GM12874 (cell line): ENCODE data around the gene PRKCQ.

Source experiments
- TF ChIP-seq, protein P1 (sequence below): IDR thresholded peaks from 2 replicates; pipeline ENCODE4 v1.5.1; 2011; ENCODE audit warnings: low read depth, mild to moderate bottlenecking, control low read depth, low read length, moderate library complexity; ENCODE audit not compliant: insufficient read depth

Gene PRKCQ

DNA sequence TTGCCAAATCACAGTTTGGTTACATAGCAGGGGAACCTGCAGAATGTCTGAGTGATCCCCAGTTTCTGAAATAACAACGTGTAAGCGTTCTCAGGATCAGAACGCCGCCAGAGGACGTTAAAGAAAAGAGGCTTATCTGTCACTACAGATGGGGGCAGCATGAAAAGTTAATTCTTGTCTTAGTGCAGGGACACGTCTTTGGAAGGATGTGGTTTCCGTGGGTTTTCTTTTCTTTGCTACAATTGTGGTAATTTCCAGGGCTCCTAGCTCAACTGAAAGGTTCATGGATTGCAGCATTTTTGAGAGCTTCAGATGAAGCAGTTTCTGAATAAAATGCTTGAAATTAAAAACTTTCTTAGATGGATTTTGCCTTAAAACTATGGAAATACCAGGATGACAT is 106.6 kb downstream of the PRKCQ start:
- TF ChIP-seq, protein P1, sequence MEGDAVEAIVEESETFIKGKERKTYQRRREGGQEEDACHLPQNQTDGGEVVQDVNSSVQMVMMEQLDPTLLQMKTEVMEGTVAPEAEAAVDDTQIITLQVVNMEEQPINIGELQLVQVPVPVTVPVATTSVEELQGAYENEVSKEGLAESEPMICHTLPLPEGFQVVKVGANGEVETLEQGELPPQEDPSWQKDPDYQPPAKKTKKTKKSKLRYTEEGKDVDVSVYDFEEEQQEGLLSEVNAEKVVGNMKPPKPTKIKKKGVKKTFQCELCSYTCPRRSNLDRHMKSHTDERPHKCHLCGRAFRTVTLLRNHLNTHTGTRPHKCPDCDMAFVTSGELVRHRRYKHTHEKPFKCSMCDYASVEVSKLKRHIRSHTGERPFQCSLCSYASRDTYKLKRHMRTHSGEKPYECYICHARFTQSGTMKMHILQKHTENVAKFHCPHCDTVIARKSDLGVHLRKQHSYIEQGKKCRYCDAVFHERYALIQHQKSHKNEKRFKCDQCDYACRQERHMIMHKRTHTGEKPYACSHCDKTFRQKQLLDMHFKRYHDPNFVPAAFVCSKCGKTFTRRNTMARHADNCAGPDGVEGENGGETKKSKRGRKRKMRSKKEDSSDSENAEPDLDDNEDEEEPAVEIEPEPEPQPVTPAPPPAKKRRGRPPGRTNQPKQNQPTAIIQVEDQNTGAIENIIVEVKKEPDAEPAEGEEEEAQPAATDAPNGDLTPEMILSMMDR: no peak

DNA sequence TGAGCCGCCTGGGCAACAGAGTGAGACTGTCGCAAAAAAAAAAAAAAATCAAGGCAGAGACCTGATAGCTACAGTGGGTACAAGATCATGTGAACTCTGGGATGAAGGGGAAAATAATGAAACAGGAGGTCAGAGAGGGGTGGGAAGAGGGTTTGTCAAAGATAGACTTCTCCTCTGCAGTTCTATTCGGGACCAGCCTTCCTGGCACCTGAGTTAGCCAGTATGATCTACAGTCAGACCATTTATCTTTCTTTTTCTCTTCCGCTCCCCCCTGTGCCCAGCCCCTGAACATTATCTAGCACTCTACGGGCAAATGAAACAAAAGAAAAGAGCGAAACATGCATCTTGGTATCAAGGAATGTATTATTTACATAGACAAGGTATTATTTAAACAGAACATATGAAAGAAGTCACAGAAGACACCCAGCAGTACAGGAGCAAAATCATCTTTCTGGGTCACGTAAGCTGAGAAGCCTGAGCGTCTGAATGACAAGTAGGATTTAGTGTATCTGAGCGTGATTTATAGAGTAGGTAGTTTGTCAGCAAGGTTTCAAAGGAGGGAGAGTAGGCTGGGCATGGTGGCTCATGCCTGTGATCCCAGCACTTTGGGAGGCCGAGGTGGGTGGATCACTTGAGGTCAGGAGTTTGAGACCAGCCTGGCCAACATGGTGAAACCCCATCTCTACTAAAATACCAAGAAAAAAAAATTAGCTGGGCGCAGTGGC is 109.0 kb downstream of the PRKCQ start:
- TF ChIP-seq, protein P1: no peak

DNA sequence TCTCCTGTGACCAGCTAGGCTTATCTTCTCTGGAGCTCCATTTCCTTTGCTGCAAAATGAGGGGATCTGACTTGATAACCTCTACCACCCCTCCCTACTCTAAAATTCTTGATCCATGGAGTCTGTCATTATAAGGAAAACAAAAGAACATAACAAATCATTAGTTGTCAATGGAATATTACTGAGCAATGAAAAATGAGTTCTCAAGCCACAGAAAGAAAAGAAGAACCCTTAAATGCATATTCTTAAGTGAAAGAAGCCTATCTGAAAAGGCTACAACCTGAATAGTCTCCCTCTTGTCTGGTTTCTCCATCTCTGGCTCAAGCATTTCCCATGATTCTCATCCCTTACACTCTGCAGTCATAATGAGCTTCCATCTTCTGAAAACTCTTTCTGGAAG is 110.4 kb downstream of the PRKCQ start:
- TF ChIP-seq, protein P1: no peak

DNA sequence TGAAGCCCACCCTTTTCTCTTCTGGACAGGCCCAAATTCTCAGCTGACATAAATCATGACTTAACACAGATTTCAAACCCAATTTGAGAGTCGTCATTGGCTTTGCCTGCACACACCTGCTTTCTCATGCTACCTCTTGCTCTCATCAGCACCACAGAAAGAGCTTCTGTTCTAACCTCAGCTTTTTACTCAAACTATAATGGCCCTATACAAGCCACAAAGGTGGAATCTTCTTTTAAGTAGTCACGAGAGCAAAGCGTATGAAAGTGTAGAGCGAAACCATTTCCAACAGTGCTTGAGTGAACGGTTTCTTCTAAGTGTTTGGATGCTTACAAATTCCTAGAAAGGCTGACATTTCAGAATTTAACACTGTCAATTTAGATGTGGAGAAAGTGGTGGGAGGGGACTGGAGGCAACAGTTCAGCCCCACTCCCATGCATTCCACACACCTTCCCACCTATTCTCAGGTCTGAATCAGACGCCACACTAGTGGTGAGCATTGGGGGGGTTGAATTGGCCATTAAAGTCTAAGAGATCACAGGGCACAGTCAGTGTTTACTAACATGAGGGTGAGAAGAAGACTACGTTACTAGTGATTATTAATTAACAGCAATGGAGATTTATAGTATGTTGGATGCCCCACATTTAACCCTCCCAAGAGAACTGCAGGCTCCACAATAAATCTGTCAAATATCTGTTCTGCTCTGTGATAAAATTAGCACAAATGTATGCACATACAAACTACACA is 114.0 kb downstream of the PRKCQ start:
- TF ChIP-seq, protein P1: no peak

DNA sequence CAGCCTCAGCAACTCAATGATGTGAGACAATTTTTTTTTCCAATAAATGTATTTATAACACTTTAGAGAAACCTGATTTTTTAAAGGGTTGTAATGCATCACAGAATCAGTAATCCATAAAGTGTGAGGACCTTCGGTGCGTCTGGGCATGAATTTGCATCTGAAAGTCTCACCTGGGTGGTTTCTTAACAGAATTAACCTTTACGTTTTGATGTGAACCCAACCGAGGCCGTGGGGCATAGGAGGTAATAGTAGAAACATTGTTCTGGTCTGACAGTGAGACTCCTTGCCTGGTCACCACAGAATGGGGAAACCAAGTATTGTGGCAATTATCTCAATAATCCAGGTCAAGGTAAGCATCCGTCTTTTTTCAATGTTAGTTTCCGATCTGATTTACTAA is 114.6 kb downstream of the PRKCQ start:
- TF ChIP-seq, protein P1: no peak

DNA sequence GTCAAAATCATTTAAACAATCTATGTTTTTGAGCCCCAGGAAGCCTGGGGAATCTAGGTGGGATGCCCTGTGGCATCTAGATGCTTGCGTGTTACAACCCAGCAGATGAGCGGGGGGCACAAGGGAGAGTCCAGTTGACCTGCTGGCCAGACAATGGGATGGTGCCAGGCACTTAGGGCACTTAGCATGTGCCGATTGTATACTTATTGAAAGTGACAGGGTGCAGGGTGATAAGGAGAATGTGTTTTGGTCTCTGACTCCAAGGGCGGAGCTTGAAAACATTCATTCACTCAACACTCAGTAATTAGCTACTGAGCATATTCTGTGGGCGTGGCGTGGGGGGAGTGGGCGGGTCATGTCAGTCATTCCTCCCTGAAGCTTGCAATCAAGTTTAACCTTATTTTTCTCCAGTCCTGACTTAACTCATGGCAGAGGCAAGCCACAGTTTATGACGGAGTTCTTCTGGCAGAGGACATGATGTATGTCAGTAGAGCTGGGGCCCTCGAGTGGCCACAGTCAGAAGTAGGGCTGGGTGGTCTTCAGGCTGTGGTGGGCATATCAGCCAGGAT is 115.1 kb downstream of the PRKCQ start:
- TF ChIP-seq, protein P1: no peak

DNA sequence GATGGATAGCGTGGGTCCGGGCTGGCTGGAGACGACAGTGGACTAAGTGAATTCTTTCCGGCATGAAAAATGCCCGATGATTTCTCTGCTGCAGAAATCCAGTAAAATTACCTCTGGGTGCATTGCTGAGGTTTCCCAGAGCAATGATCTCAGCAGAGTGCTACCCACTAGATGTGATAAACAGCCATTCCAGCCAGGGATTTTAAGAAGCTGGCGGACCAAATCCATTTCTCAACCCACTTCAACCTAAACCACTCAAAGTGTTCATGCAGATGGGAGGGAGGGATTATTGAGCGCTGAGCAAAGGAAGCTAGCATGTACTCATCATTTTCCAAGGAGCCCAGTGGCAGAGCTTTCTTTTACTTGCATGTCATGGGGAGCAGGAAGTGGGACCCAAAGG is 116.7 kb downstream of the PRKCQ start:
- TF ChIP-seq, protein P1: no peak
